IPS-NIHi7 (cell line): ENCODE results near the gene ORMDL3.

ENCODE experiments used
- DNase-seq: peaks from one replicate; pipeline ENCODE4 v3.0.0; 2012; ENCODE audit warnings: mixed read lengths; ENCODE audit errors: extremely low spot score

The ORMDL3 gene, protein sequence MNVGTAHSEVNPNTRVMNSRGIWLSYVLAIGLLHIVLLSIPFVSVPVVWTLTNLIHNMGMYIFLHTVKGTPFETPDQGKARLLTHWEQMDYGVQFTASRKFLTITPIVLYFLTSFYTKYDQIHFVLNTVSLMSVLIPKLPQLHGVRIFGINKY

DNA sequence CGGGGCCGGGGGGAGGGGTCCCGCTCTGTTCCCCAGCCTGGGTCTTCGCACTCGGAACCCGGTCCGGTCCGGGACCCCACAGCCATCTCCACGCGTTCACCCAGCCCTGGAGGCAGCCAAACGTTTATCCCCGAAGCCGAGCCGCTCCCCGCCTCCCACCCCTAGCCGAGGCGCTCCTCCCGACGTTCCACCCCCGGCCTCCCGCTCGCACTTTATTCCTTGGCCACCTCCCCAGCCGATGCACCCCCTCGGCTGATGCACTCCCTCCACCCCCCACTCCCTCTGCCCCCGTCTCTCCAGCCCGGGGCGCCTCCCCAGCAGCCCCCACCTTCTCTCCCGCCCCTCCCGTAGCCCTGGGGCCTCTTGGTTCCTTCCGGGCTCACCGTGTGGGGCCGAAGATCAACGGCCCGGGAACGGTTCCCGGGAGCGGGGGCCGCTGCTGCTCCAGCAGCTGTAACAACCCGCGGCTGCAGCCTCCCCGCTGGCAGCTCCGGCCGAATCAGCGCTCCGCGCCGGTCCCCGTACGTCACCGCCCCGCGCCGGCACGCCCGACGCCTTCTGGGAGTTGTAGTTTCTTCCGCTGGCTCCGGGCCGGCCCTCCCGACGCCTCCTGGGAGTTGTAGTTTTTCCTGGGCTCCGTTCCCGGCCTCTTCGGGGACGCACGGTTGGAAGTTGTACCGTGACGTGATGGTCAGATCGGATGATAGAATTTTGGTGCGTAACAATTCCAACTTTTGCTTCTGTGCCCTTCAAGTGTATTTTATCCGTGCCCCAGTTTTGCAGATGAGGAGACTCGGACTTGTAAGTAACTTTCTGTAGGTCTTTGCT, at the start of gene ORMDL3, which contains the start of gene LRRC3C:
TSS of gene ORMDL3 (minus strand) at position 501 of the 828 bp plus-strand sequence. CDS start 3,398 bp downstream, outside the sequence.
TSS of gene LRRC3C (plus strand) at position 632 of the 828 bp plus-strand sequence. CDS start 13,792 bp downstream, outside the sequence.
- peak; percentile 95 for DNase-seq

- no peak for DNase-seq
These were observed 48.4 kb upstream of the ORMDL3 start for GRCh38 chr17:39975801-39976200.

- DNase-seq, result no peak
These were observed 47.0 kb upstream of the ORMDL3 start for GRCh38 chr17:39974433-39974832.

DNA sequence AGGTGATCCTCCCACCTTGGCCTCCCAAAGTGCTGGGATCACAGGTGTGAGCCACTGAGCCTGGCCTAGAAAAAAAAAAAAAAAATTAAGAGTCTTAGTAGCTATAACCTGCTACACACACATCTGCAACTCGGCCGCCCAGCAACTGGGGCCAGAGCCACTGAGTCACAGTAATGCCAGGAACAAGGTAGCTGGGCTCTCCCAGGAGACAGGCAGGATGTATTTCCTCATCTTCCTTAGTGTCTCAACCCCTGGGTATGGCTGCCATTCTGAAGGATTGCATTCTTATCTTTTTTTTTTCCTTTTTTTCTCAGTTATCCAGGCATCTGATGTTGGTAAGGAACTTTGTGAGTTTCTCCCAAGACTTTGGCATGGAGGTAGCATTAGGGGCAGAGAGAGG, 46.1 kb upstream of the ORMDL3 start:
- no peak for DNase-seq

DNA sequence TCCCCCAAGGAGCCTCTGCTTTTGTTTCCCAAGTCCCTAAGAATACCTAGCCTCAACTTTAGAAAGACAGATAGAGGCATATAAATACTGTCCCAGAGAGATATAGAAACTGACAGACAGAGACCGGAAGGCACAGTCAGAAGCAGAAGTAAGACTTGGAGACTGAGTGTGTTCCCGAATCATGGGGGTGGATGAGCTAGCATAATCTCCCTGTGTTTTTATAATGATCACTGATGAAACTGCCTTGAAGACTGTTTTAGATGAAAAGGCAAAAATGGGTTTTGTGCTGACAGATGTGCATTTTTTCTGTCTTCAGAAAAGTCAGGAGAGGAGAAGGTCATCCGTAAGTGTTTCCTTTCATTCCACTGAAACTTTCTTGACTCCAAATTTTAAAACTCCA, 44.9 kb upstream of the ORMDL3 start:
- no peak for DNase-seq

DNA sequence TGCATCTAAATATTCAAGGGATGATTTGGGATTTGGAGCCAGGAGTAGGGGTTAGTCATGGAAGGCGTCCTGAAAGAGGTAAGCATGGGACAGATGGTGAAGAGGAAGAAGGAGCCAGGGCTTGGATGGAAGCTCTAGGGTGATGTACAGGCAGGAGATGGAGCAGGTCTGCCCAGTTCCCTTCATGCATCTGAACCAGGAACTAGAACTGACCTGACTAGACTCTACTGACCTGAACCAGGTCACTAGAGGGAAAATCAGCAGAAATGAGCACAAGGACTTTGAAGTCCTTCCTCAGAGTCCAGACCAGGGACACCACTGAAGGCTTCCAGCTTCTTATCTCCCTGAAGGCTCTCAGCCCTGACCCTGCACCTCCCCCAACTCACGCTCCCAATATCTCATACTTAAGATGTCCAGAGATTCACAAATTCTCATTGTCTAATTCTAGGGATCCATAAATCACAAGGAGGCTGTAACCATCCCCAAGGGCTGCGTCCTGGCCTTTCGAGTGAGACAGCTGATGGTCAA, 43.7 kb upstream of the ORMDL3 start:
- no peak for DNase-seq

DNA sequence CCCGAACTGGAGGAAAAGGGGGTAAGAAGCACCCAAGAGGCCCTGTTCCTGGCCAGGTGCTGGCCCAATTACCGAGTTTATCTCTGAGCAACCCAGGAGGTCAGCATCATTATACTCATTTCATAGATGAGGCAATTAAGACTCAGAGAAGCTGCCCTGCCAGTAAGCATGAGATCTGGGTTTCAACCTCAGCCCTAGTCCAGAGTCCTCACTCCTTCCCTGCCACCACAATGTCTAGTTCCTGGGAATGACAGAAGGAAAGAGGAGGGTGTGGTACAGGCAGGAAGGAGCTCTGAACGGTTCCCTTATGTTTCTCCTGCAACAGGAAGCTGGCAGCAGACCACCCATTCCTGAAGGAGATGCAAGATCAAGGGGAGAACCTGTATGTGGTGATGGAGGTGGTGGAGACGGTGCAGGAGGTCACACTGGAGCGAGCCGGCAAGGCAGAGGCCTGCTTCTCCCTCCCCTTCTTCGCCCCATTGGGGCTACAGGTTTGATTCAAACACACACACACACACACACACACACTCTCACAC, 42.8 kb upstream of the ORMDL3 start:
- no peak for DNase-seq

DNA sequence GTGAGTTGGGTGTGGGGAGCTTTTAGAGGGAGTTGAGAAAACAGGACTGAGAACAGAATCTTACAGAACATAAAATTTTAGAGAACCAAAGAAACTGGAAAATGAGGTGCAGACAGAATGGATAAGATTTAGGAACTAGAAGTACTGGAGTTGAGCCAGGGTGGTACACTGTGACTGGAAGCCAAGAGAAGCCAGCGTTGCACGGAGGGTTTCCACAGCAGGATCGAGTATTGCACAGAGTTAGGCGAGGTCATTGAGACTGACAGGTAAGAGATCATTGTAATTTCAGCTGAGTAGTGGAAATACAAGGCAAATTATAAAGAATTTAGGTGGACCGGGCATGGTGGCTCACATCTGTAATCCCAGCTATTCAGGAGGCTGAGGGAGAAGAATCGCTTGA, 42.0 kb upstream of the ORMDL3 start:
- DNase-seq, result no peak

GRCh38 chr17:39968761-39969160, 41.4 kb upstream of the ORMDL3 start:
- DNase-seq, result no peak

DNA sequence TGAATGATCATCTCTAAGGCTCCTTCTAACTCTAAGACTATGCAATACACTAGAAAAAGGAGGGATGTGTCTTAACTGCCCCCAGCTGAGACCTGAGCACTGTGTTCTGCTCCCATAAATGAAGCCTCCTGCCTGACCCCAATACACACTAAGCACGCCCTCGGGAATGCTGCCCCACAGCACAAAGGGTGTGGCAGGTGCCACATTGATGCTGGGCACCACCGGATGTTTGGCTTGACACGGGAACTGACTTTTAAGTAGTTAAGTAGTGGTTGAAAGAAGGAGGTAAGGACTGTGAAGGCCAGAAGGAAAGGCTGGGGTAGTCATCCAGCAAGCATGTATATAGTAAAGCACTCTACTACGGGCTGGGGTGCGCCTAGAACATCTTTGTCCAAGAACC, 39.4 kb upstream of the ORMDL3 start:
- DNase-seq, result no peak

GRCh38 chr17:39965017-39965699, 37.8 kb upstream of the ORMDL3 start:
- DNase-seq, result no peak

DNA sequence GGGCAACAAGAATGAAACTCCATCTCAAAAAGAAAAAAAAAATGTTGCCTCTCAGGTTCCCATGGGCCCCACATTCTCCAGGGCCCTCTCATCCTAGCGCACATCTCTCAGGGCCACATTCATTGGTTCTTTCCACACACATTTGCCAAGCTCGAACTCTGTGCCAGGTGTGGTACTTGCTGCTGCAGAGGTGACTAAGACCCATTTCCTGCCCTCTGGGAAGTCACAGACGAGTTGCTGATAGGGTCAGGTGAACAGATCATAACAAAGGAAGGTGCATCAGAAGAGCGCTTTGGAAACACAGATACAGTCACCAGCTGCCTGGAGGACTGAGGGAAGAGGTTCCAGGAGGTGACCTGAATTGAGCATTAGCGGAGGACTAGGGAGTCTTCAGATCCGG, 36.4 kb upstream of the ORMDL3 start:
- DNase-seq, result no peak

DNA sequence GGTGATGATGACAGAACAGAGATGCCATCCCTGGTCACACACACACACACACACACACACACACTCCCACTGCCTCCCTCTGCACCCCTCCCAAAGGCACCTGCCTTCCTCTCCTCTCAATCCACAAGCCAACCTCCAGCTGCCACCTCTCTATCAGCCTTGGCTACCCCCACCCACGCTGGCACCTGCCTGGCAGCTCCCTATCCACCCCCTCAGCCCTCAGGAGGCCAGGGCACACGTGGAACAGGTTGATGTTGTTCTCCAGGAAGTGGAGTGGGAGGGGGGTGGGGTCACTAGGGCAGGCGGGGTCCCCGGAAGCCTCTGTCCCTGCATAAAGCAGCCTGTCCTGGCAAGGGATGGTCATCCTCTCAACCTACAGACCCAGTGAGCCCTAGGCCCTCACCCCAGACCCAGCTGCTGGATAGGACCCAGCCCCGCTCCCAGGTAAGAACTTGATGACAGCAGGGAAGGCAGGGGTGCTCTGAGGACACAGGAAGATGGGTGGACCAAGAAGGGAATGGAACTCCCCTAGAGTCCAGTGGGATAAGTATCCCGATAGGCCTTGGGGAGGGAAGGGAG, 35.3 kb upstream of the ORMDL3 start, which contains the start of gene GSDMA:
TSS of gene GSDMA (plus strand) at position 363 of the 579 bp plus-strand sequence. CDS start 2,684 bp downstream, outside the sequence.
- no peak for DNase-seq

- DNase-seq, result no peak
These were observed 33.2 kb upstream of the ORMDL3 start for GRCh38 chr17:39960524-39961041.

GRCh38 chr17:39955726-39956225, 28.4 kb upstream of the ORMDL3 start:
- DNase-seq, result no peak

DNA sequence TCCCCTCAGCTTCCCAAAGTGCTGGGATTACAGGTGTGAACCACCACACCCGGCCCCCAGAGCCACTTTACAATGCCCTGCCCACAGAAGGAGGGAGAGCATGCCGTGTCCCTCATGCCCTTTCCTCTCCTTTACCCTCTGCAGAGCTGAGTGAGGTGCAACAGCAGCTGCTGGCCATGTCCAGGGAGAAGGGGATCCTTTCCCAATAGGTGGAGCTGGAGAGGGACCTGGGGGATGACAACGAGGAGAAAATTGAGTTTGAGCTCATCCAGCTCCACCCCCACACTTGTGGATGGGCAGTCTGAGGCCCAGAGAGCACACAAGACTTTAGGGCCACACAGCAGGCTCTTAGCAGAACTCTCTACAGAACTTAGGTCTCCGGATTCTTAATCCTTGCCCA, 27.5 kb upstream of the ORMDL3 start:
- no peak for DNase-seq

GRCh38 chr17:39953471-39953888, 26.1 kb upstream of the ORMDL3 start:
- DNase-seq, result no peak

- DNase-seq, result peak; percentile 97
These were observed 25.5 kb upstream of the ORMDL3 start for GRCh38 chr17:39952680-39953470.

GRCh38 chr17:39951924-39952679, 24.7 kb upstream of the ORMDL3 start:
- DNase-seq, result no peak
